Mesenchymal stem cell (in vitro differentiated cells and primary cell): ENCODE data around the gene WSCD2.

Experiments
- DNase-seq: peaks from one replicate; pipeline ENCODE4 v3.0.0-alpha.2; 2013
- H2AFZ ChIP-seq: one replicate; pipeline ENCODE4 v1.6.1; 2013; ENCODE audit warnings: low read depth, mild to moderate bottlenecking, control low read depth, inconsistent platforms, low read length, moderate library complexity
- H2AK5ac ChIP-seq: 2 replicates; pipeline ENCODE4 v1.6.1; 2013; ENCODE audit warnings: low read length, moderate library complexity, mild to moderate bottlenecking, inconsistent platforms; ENCODE audit not compliant: severe bottlenecking
- H2BK120ac ChIP-seq: one replicate; pipeline ENCODE4 v1.6.1; 2013; ENCODE audit warnings: low read depth, mild to moderate bottlenecking, inconsistent platforms, low read length, moderate library complexity
- H2BK12ac ChIP-seq, 2 experiments: one replicate each; pipeline ENCODE4 v1.6.1; 2013; ENCODE audit warnings: inconsistent platforms in 2 of 2, low read length in 2 of 2, mild to moderate bottlenecking in 2 of 2, moderate library complexity in 2 of 2, control low read depth in 1 of 2
- H2BK15ac ChIP-seq: one replicate; pipeline ENCODE4 v1.6.1; 2013; ENCODE audit warnings: mild to moderate bottlenecking, low read depth, inconsistent platforms; ENCODE audit not compliant: poor library complexity, severe bottlenecking
- H2BK5ac ChIP-seq: 2 replicates; pipeline ENCODE4 v1.6.1; 2013; ENCODE audit warnings: low read depth, mild to moderate bottlenecking, low read length, control low read depth, inconsistent platforms; ENCODE audit not compliant: poor library complexity, severe bottlenecking
- H3K14ac ChIP-seq, 2 experiments: one replicate each; pipeline ENCODE4 v1.6.1; 2013; ENCODE audit warnings: inconsistent platforms in 2 of 2, low read length in 2 of 2, control low read depth in 1 of 2, mild to moderate bottlenecking in 1 of 2, moderate library complexity in 1 of 2
- H3K18ac ChIP-seq, 2 experiments: one replicate each; pipeline ENCODE4 v1.6.1; 2013; ENCODE audit warnings: inconsistent platforms in 2 of 2, low read length in 2 of 2, control low read depth in 1 of 2, low read depth in 1 of 2, mild to moderate bottlenecking in 1 of 2
- H3K23ac ChIP-seq, 2 experiments: one replicate each; pipeline ENCODE4 v1.6.1; 2013; ENCODE audit warnings: inconsistent platforms in 2 of 2, low read length in 2 of 2, mild to moderate bottlenecking in 2 of 2, moderate library complexity in 2 of 2, control low read depth in 1 of 2
- H3K27ac ChIP-seq: 2 replicates; pipeline ENCODE4 v1.5.1; 2013; ENCODE audit warnings: mild to moderate bottlenecking, moderate library complexity, low read length, control low read depth, inconsistent platforms; ENCODE audit not compliant: poor library complexity, severe bottlenecking
- H3K27me3 ChIP-seq, 2 experiments: 2 replicates each; pipeline versions ENCODE4 v1.6.1 to v1.7.0; 2013; ENCODE audit warnings: low read length in 2 of 2, mild to moderate bottlenecking in 2 of 2, moderate library complexity in 2 of 2, control low read depth in 1 of 2, inconsistent platforms in 1 of 2; ENCODE audit not compliant: control insufficient read depth in 1 of 2, insufficient read depth in 1 of 2
- H3K36me3 ChIP-seq, 2 experiments: 2 replicates each; pipeline versions ENCODE4 v1.6.1 to v1.7.0; 2013; ENCODE audit warnings: low read length in 2 of 2, control low read depth in 1 of 2, inconsistent platforms in 1 of 2, low read depth in 1 of 2, mild to moderate bottlenecking in 1 of 2; ENCODE audit not compliant: insufficient read depth in 2 of 2, control insufficient read depth in 1 of 2
- H3K4ac ChIP-seq, 2 experiments: one replicate each; pipeline ENCODE4 v1.6.1; 2013; ENCODE audit warnings: inconsistent platforms in 2 of 2, low read length in 2 of 2, mild to moderate bottlenecking in 2 of 2, moderate library complexity in 2 of 2, control low read depth in 1 of 2, low read depth in 1 of 2
- H3K4me1 ChIP-seq: 2 replicates; pipeline ENCODE4 v1.6.1; 2013; ENCODE audit warnings: low read depth, low read length, control low read depth; ENCODE audit not compliant: control insufficient read depth, insufficient read depth
- H3K4me2 ChIP-seq: 2 replicates; pipeline ENCODE4 v1.6.1; 2013; ENCODE audit warnings: low read length, mild to moderate bottlenecking, inconsistent platforms; ENCODE audit not compliant: poor library complexity, severe bottlenecking
- H3K4me3 ChIP-seq, 2 experiments: 2 replicates each; pipeline versions ENCODE4 v1.5.1 to v1.7.0; 2013; ENCODE audit warnings: low read length in 2 of 2, mild to moderate bottlenecking in 2 of 2, control low read depth in 1 of 2, low read depth in 1 of 2; ENCODE audit not compliant: insufficient read depth in 1 of 2
- H3K79me1 ChIP-seq: replicated peaks from 2 replicates; pipeline ENCODE4 v1.6.1; 2013; ENCODE audit warnings: mild to moderate bottlenecking, control low read depth, low read length, inconsistent platforms; ENCODE audit not compliant: poor library complexity, severe bottlenecking
- H3K9ac ChIP-seq: 2 replicates; pipeline ENCODE4 v1.7.0; 2013; ENCODE audit warnings: mild to moderate bottlenecking, low read length, moderate library complexity
- H3K9me3 ChIP-seq: 2 replicates; pipeline ENCODE4 v1.7.0; 2013; ENCODE audit warnings: mild to moderate bottlenecking, low read length; ENCODE audit not compliant: control insufficient read depth
- H4K8ac ChIP-seq: one replicate; pipeline ENCODE4 v1.6.1; 2013; ENCODE audit warnings: inconsistent platforms, mild to moderate bottlenecking, low read length, moderate library complexity
- H4K91ac ChIP-seq: one replicate; pipeline ENCODE4 v1.6.1; 2013; ENCODE audit warnings: mild to moderate bottlenecking, low read length, inconsistent platforms
- WGBS: methylation state at CpG from one replicate; pipeline ENCODE4 v1.1.7; 2013; ENCODE audit warnings: mixed read lengths; 5-methylcytosine and 5-hydroxymethylcytosine counted together

The WSCD2 gene

GRCh38 chr12:108265505-108265904 lies 136.4 kb downstream of the WSCD2 start:
- H4K8ac ChIP-seq: no peak overlapping the region
- peaks cover 0 to 21% of the 10 kb centered on the region in 2 experiments for H3K27me3 ChIP-seq
- no peak overlapping the region for H3K4me3 ChIP-seq
- no peak overlapping the region for H3K27ac ChIP-seq
- WGBS: no CpG with 5 or more reads among the region's 1 CpG
- H3K4ac ChIP-seq: no peak overlapping the region
- no peak overlapping the region for H3K18ac ChIP-seq
- no peak overlapping the region for H3K4me2 ChIP-seq
- no peak overlapping the region for H2AFZ ChIP-seq
- no peak overlapping the region for H2BK120ac ChIP-seq
- H2BK12ac ChIP-seq: no peak overlapping the region
- H3K9me3 ChIP-seq: peaks cover 36% of the 10 kb centered on the region
- H4K91ac ChIP-seq: no peak overlapping the region
- H3K36me3 ChIP-seq: no peaks in the 10 kb centered on the region
- no peak overlapping the region for H2BK5ac ChIP-seq
- no peak for DNase-seq
- H3K14ac ChIP-seq: no peak overlapping the region
- no peaks in the 10 kb centered on the region for H3K79me1 ChIP-seq
- no peak overlapping the region for H2BK15ac ChIP-seq
- no peak overlapping the region for H3K9ac ChIP-seq
- no peaks in the 10 kb centered on the region for H3K4me1 ChIP-seq
- H3K23ac ChIP-seq: no peak overlapping the region
- no peak overlapping the region for H2AK5ac ChIP-seq

- Histone ChIP-seq H3K27ac (no peak overlapping the region), H3K23ac (no peak overlapping the region), H4K8ac (no peak overlapping the region), H2BK5ac (no peak overlapping the region), H4K91ac (no peak overlapping the region), H2AFZ (no peak overlapping the region), H3K9ac (no peak overlapping the region), H3K79me1 (no peaks in the 10 kb centered on the region), H3K14ac (no peak overlapping the region), H3K36me3 (no peaks in the 10 kb centered on the region), H3K4me3 (no peak overlapping the region), H3K4me1 (no peaks in the 10 kb centered on the region), H3K18ac (no peak overlapping the region), H2BK15ac (no peak overlapping the region), H3K27me3 (peaks cover 0 to 21% of the 10 kb centered on the region in 2 experiments), H2AK5ac (no peak overlapping the region), H3K4ac (no peak overlapping the region), H2BK120ac (no peak overlapping the region), H2BK12ac (no peak overlapping the region), H3K4me2 (no peak overlapping the region), H3K9me3 (peaks cover 29% of the 10 kb centered on the region)
- DNase-seq: no peak
- WGBS: 79% methylated on average over 1 of the region's 1 CpG
Measured at GRCh38 chr12:108266131-108266530, 137.0 kb downstream of the WSCD2 start.

GRCh38 chr12:108267450-108267849 lies 138.4 kb downstream of the WSCD2 start:
- H3K27me3 ChIP-seq: peaks cover 0 to 22% of the 10 kb centered on the region in 2 experiments
- H3K4me3 ChIP-seq: no peak overlapping the region
- H4K91ac ChIP-seq: no peak overlapping the region
- H2AK5ac ChIP-seq: no peak overlapping the region
- H3K9me3 ChIP-seq: peaks cover 16% of the 10 kb centered on the region
- no peak overlapping the region for H2AFZ ChIP-seq
- no peaks in the 10 kb centered on the region for H3K79me1 ChIP-seq
- no peak overlapping the region for H3K4ac ChIP-seq
- no peak overlapping the region for H3K23ac ChIP-seq
- H3K27ac ChIP-seq: no peak overlapping the region
- no peak overlapping the region for H2BK15ac ChIP-seq
- H3K18ac ChIP-seq: no peak overlapping the region
- no peak overlapping the region for H2BK120ac ChIP-seq
- no peak overlapping the region for H3K14ac ChIP-seq
- no peak overlapping the region for H2BK5ac ChIP-seq
- H3K4me2 ChIP-seq: no peak overlapping the region
- 65% methylated on average over 3 of the region's 4 CpGs for WGBS
- H3K4me1 ChIP-seq: no peaks in the 10 kb centered on the region
- DNase-seq: no peak
- no peaks in the 10 kb centered on the region for H3K36me3 ChIP-seq
- no peak overlapping the region for H3K9ac ChIP-seq
- H4K8ac ChIP-seq: no peak overlapping the region
- no peak overlapping the region for H2BK12ac ChIP-seq

- Histone ChIP-seq H3K4me2 (no peak overlapping the region), H3K27me3 (peaks cover 0 to 30% of the 10 kb centered on the region in 2 experiments), H2BK15ac (no peak overlapping the region)
Measured at GRCh38 chr12:108268397-108268796, 139.3 kb downstream of the WSCD2 start.

More at GRCh38 chr12:108268397-108268796, 139.3 kb downstream of the WSCD2 start:
- no peak overlapping the region for H3K18ac ChIP-seq
- H3K23ac ChIP-seq: no peak overlapping the region
- no peak overlapping the region for H3K4ac ChIP-seq
- no peak overlapping the region for H2BK5ac ChIP-seq
- no peak overlapping the region for H3K27ac ChIP-seq
- no peak overlapping the region for H3K4me3 ChIP-seq
- H4K8ac ChIP-seq: no peak overlapping the region
- H3K79me1 ChIP-seq: no peaks in the 10 kb centered on the region
- H2AK5ac ChIP-seq: no peak overlapping the region
- H3K9ac ChIP-seq: no peak overlapping the region
- H2BK120ac ChIP-seq: no peak overlapping the region
- no peak overlapping the region for H2AFZ ChIP-seq
- no peak for DNase-seq
- H2BK12ac ChIP-seq: no peak overlapping the region
- no peaks in the 10 kb centered on the region for H3K4me1 ChIP-seq
- H3K36me3 ChIP-seq: no peaks in the 10 kb centered on the region
- H3K9me3 ChIP-seq: peaks cover 11% of the 10 kb centered on the region
- no peak overlapping the region for H4K91ac ChIP-seq
- 10% methylated on average over 1 of the region's 1 CpG for WGBS
- H3K14ac ChIP-seq: no peak overlapping the region
